Lung (tissue), 12 donors: ENCODE data around the gene DNMBP. TPM values are rescaled to one million over a fixed set of nuclear protein-coding genes. Genes with fewer than 3 reads are reported as not detected.

Experiments
- ATAC-seq: fragments of 200-7000 bp; cut with Tn5 transposase; one replicate; pipeline ENCODE4 v1.9.1; 2020; ENCODE audit warnings: moderate number of reproducible peaks; ENCODE audit not compliant: insufficient read depth, low FRiP score
- DNase-seq, 3 donors: peaks; one replicate each; pipeline ENCODE4 v3.0.0-alpha.2; 2013 to 2017
- H3K27ac ChIP-seq, 2 donors: one replicate each; pipeline ENCODE4 v1.5.1; 2013; ENCODE audit warnings: mild to moderate bottlenecking in 2 of 2, moderate library complexity in 2 of 2, control low read depth in 1 of 2, inconsistent platforms in 1 of 2, low read depth in 1 of 2, low read length in 1 of 2
- H3K27me3 ChIP-seq, 3 donors: one replicate each; pipeline ENCODE4 v1.5.1; 2013; ENCODE audit warnings: low read length in 2 of 3; ENCODE audit not compliant: control insufficient read depth in 3 of 3, insufficient read depth in 3 of 3
- H3K36me3 ChIP-seq, 4 donors: one replicate each; pipeline ENCODE4 v1.5.1; 2013; ENCODE audit warnings: low read length in 4 of 4, mild to moderate bottlenecking in 1 of 4, moderate library complexity in 1 of 4; ENCODE audit not compliant: control insufficient read depth in 4 of 4, insufficient read depth in 4 of 4
- H3K4me1 ChIP-seq, 5 donors: one replicate each; pipeline ENCODE4 v1.5.1; 2013; ENCODE audit warnings: low read length in 5 of 5, mild to moderate bottlenecking in 2 of 5, moderate library complexity in 1 of 5; ENCODE audit not compliant: control insufficient read depth in 5 of 5, insufficient read depth in 5 of 5
- H3K4me3 ChIP-seq: one replicate; pipeline ENCODE4 v1.5.1; 2013; ENCODE audit warnings: mild to moderate bottlenecking, control low read depth, moderate library complexity
- H3K9ac ChIP-seq, 2 donors: one replicate each; pipeline ENCODE4 v1.5.1; 2013; ENCODE audit warnings: low read length in 2 of 2, control low read depth in 1 of 2; ENCODE audit not compliant: insufficient read depth in 1 of 2
- H3K9me3 ChIP-seq, 4 donors: one replicate each; pipeline ENCODE4 v1.5.1; 2013; ENCODE audit warnings: low read length in 3 of 4, mild to moderate bottlenecking in 1 of 4, moderate library complexity in 1 of 4; ENCODE audit not compliant: control insufficient read depth in 4 of 4, insufficient read depth in 3 of 4
- WGBS, 2 donors: extraction: QIAGEN DNeasy Blood & Tissue Kit; methylation state at CpG; one replicate each; pipeline ENCODE4 v1.1.7; 2013; 5-methylcytosine and 5-hydroxymethylcytosine counted together
- polyA plus RNA-seq, 2 donors: library from polyadenylated mRNA; stranded (reverse); fragments of 200-250 nt; gene quantifications; one replicate each; pipeline ENCODE4 v1.2.1, GENCODE V29; 2013
- total RNA-seq, 2 donors: library from RNA; depleted of rRNA in 1 of 2; stranded (reverse); fragments of >200 nt in 1 of 2; gene quantifications; one replicate each; pipeline ENCODE4 v1.2.1, GENCODE V29; 2014 to 2021
- TF ChIP-seq, protein P1 (sequence below): IDR thresholded peaks from 2 replicates; pipeline ENCODE4 v1.5.1; 2012; ENCODE audit warnings: mild to moderate bottlenecking; ENCODE audit errors: control extremely low read depth, extremely low read depth
- donor health status: control.
- donor health status: control.
- donor health status: Bipolar disorder and iron deficiency.
- donor health status: healthy.
- donor health status: DM: yes; HTN: yes; CAD: no.

Gene DNMBP
- total and polyA plus RNA-seq, 4 donors, result 6.5 to 31.0 (median 12.5) TPM

DNA sequence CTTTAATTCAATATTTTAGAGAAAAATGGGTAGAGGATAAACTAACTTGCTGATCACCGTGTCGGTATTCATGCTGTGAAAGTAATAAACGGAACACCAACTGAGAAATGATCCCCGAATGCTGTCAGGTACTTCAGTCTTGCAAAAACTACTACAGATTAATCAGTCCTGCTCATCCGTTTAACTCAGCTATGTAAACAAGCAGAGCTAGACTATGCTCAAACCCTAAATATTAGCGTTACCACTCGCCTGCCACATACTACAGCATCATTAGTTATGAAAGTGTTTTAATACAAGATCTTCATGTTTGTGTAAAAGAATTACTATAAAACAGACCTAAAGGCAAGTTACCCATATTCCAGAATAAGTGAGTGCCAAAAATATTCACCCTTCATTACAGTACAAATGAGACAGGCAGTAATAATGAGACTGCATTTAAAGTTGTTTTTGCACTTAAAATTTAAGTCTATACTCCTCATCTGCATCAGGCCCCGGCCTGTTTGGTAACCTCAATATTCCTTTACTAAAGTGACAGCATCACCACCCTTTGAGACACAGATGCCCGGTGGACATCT lies 952 bp downstream of the DNMBP start:
- ATAC-seq (no peak), DNase-seq (no peak)
- 32 to 48% methylated on average over 9 of the region's 9 CpGs for WGBS, 2 donors
- Histone ChIP-seq H3K9me3 (no peaks in the 10 kb centered on the region), H3K36me3 (no peaks in the 10 kb centered on the region), H3K4me1 (peaks cover 8 to 31% (median 18%) of the 10 kb centered on the region in 5 donors), H3K27me3 (no peaks in the 10 kb centered on the region), H3K9ac (peak overlapping the region; percentile 0 to 85), H3K4me3 (peak overlapping the region; percentile 88), H3K27ac (peak overlapping the region; percentile 91 to 95)
- TF ChIP-seq, protein P1, sequence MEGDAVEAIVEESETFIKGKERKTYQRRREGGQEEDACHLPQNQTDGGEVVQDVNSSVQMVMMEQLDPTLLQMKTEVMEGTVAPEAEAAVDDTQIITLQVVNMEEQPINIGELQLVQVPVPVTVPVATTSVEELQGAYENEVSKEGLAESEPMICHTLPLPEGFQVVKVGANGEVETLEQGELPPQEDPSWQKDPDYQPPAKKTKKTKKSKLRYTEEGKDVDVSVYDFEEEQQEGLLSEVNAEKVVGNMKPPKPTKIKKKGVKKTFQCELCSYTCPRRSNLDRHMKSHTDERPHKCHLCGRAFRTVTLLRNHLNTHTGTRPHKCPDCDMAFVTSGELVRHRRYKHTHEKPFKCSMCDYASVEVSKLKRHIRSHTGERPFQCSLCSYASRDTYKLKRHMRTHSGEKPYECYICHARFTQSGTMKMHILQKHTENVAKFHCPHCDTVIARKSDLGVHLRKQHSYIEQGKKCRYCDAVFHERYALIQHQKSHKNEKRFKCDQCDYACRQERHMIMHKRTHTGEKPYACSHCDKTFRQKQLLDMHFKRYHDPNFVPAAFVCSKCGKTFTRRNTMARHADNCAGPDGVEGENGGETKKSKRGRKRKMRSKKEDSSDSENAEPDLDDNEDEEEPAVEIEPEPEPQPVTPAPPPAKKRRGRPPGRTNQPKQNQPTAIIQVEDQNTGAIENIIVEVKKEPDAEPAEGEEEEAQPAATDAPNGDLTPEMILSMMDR, result no peak

DNA sequence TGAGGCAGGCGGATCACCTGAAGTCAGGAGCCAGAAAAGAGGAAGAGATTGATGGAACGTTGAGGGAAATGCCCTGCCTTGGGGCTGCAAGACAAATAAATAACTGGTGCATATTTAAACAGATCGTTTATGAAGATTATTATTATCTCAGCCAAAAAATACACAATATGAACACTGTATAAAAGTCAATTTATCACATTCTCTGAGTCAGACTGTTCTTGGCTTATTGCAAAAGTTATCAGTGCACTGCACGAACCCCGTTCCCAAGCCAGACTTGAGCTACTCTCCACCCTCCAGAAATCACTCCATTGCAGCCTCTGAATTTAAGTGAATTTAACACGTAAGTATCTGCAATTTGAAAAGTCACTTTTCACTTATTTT lies 1.6 kb downstream of the DNMBP start:
- Histone ChIP-seq H3K9ac (peak overlapping the region in 1 of 2 donors; percentile 85), H3K36me3 (no peaks in the 10 kb centered on the region), H3K4me1 (peaks cover 8 to 31% (median 21%) of the 10 kb centered on the region in 5 donors), H3K9me3 (no peaks in the 10 kb centered on the region), H3K27me3 (no peaks in the 10 kb centered on the region), H3K27ac (peak overlapping the region in 1 of 2 donors; percentile 30), H3K4me3 (no peak overlapping the region)
- DNase-seq (no peak), ATAC-seq (no peak)
- WGBS, 2 donors, result 48 to 56% methylated on average over 6 of the region's 6 CpGs
- TF ChIP-seq, protein P1, result no peak

DNA sequence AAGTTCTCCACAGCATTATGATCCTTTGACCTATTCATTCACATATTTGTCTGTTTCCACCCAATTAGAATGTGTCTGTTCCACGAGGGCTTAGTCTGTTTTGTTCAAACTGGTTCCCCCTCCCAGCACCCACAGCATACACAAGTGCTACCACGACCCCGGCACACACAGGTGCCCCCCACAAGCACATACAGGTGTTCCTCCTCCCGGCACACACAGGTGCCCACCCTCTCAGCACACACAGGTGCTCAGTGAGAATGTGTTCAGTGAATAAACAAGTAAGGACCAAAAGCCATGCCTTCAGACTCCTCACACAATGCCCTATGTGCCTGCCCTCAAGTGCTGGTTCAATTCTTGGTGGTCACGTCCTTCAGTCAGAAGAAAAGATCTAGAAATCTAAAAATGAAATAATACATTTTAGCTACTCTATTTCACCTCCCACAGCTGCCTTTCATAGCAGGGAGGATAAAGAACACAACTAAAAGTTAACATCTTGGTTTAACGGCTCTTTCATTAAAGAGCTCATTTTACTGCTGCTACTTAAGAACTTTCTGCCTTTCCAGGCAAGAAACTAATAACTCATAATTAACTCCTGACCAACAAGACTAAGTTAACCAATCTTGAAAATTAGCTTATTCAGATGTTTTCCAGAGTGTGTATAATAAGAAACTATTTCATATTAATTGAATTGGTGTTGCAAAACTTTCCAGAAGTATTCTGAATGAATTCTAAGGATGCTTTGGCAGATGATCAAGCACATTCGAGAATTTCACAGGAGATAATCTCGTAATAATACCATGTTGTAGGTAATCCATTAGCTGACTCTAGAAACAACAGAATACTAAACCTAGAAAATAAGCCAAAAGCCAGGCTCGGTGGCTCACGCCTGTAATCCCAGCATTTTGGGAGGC lies 2.3 kb downstream of the DNMBP start:
- 71 to 80% methylated on average over 10 of the region's 10 CpGs for WGBS, 2 donors
- no peak for DNase-seq
- peak overlapping the region in 1 of 2 donors; percentile 71 for H3K27ac ChIP-seq
- H3K4me1 ChIP-seq, result peaks cover 8 to 31% (median 21%) of the 10 kb centered on the region in 5 donors
- no peak overlapping the region for H3K4me3 ChIP-seq
- H3K9ac ChIP-seq, result peak overlapping the region in 1 of 2 donors; percentile 8
- TF ChIP-seq, protein P1, result no peak
- H3K27me3 ChIP-seq, result no peaks in the 10 kb centered on the region
- H3K9me3 ChIP-seq, result no peaks in the 10 kb centered on the region
- ATAC-seq, result no peak
- H3K36me3 ChIP-seq, result no peaks in the 10 kb centered on the region
